B cell (primary cell): ENCODE results near the gene FAM120B.

Experiments used
- CTCF ChIP-seq: fragments of 200-600 bp; IDR thresholded peaks from one replicate; pipeline ENCODE4 v1.8.0; 2022; ENCODE audit warnings: antibody characterized with exemption, mild to moderate bottlenecking
- EZH2 ChIP-seq: IDR thresholded peaks from 2 replicates; pipeline ENCODE4 v1.6.1; 2012; ENCODE audit warnings: borderline replicate concordance, low read depth, mild to moderate bottlenecking, moderate library complexity, low read length; ENCODE audit not compliant: insufficient read depth, poor library complexity, severe bottlenecking

- TF ChIP-seq CTCF (no peak), EZH2 (no peak)
Measured at GRCh38 chr6:170383466-170384035, 77.0 kb downstream of the FAM120B start.
